Measurements from ENCODE around the gene PGAM2.
"Not testable (repeated sequence)": the region's sequence is repeated elsewhere in the genome, so short reads cannot be mapped to it uniquely, and the experiment has no call there.

The PGAM2 gene

DNA sequence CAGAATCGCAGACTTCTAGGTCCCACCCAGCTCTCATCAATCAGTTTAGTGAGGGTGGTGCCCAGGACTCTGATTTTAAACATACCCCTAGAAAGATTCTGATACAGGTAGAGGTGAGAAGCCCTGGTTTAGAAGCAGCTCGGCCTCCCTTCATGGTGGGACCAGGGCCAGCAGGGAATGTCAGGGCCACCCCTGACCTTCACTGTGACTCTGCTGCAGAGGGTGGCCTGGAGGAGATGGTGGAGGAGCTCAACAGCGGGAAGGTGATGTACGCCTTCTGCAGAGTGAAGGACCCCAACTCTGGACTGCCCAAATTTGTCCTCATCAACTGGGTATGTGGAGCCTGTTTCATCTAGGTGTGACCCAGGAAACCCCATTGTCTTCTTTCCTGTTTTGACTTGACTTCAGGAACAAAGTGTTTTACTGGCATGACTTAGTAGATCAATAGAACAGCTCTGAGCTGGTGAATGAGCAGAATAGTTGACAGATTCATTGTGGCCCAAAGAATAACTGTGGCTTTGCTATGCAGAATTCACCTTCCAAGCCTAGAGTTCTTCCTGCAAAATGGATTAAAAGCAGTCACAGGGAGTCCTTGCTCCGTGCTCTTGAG lies 13.7 kb downstream of the PGAM2 start:
- no peak for DNase-seq (ENCODE audit: low read depth in 2 of 2)

GRCh38 chr7:44050915-44051560 lies 14.3 kb downstream of the PGAM2 start:
- no peak for DNase-seq (ENCODE audit: low read depth in 2 of 2)

DNA sequence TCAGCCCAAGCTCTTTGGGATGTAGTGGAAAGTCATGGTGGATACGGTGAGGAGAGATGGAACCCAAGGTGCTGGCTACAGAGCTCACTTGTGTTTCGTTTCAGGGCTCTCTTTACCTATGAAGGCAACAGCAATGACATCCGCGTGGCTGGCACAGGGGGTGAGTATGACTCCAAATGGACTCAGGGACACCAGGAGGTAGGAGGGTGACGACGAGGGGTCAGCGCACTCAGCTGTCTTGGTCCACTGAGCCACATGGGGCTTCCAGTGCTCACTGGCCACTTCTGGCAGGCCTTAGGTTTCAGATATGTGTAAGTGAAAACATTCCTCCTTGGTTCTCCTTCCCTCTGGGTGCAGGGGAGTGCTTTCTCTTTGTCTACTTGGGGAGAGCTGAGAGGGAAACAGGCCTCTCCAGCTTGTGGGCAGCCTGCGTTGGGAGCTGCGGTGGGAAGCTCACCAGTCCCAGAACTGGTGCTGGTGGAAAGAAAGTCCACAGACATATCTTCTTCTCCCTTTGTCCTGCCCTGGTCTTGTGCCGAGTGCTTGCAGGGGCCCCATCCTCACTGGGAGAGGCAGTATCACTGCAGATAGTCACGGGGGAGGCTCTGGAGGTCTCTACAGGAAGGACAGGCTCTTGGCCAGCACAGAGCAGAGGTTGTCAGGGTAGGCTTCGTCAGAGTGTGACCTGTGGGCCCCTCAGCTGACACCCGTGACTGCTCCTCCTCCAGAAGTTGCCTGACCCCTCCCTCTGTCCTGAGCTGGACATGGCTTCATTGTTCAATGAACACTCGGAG lies 15.0 kb downstream of the PGAM2 start:
- DNase-seq (ENCODE audit: low read depth in 2 of 2) = no peak

GRCh38 chr7:44048031-44048795 lies 17.2 kb downstream of the PGAM2 start:
- no peak for DNase-seq (ENCODE audit: low read depth in 2 of 2)

DNA sequence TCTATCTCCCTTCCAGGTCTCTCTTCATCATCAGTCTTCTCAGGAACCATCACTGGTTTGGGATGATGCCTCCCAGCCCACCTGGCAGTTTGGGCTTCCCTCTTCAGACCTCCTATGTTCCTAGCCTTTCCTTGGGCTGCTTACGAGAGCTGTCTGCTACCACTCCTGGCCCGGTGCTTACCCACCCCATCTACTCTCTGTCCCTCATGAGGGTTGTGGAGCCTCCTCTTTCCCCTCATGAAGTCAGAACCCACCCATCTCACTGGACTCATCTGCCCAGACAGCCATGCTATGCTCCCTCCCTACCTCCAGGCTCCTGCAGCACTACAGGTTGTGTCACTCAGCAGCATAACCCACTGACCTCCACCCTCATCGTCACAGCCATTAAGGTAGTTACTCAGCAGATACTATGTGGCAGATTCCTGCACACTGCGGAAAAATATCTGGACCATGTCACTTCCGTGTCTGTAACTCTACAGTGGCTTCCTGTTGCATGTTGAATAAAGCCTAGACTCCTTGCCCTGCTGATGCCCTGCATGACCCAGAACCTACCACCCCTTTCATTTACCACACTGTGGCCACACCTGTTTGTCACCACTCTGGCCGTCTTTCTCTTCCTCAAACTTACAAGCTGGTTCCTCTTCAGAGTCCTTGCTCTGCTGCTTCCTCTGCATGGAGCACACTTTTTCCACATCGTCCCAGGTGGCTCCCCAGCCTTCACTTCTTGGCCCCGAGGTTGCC lies 18.9 kb downstream of the PGAM2 start:
- DNase-seq (ENCODE audit: low read depth in 2 of 2) = no peak

DNA sequence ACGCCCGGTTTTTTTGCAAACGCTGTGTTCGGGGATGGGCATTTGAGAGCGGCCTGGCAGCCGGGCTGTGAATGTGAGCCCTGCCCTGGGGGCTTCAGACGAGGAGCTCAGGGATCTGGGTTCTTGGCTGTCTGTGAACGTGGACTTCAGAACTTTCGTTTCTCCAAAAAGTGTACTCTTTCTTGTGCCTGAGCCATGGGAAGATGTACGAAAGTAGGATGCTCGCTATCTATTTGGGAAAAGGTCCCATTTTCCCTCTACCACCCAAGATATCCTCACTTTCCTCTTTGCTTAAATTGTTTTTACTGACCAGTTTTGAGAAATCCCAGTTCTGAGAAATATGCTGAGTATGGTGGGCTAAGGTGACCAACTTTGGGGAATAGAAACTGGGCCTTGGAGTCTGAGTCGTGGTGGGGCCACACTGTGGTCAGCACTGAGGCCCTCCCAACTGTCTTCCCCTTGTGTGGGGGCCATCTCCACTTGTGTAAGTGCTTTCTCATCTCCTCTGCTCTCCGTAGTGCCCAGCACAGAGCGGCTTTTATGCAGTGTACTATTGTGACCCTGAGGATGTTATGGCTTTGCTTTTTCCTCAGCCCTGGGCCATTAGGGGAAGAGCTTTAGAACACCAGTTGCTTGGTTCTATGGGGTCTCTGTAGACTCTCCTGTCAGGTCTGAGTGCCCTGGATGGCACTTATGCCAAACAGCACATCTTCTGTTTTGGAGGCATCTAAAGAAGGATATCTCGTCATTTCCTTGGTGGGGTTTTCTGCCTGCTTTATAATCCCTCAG lies 19.9 kb downstream of the PGAM2 start:
- DNase-seq (ENCODE audit: low read depth in 2 of 2) = no peak

- peak; percentile 79 for DNase-seq (ENCODE audit: low read depth in 2 of 2)
These were observed 20.8 kb downstream of the PGAM2 start, which contains the start of gene DBNL for GRCh38 chr7:44044315-44045225. Gene DBNL, plus strand, starts transcription at chr7:44044702. Its CDS starts 36 bp downstream, at chr7:44044738.

GRCh38 chr7:44043902-44044301 lies 21.5 kb downstream of the PGAM2 start:
- no peak for DNase-seq (ENCODE audit: low read depth in 2 of 2)

GRCh38 chr7:44042221-44042620 lies 23.1 kb downstream of the PGAM2 start:
- DNase-seq (ENCODE audit: low read depth in 2 of 2) = no peak

GRCh38 chr7:44040493-44040891 lies 24.9 kb downstream of the PGAM2 start:
- peak; percentile 21 to 28 for DNase-seq (ENCODE audit: low read depth in 2 of 2)

DNA sequence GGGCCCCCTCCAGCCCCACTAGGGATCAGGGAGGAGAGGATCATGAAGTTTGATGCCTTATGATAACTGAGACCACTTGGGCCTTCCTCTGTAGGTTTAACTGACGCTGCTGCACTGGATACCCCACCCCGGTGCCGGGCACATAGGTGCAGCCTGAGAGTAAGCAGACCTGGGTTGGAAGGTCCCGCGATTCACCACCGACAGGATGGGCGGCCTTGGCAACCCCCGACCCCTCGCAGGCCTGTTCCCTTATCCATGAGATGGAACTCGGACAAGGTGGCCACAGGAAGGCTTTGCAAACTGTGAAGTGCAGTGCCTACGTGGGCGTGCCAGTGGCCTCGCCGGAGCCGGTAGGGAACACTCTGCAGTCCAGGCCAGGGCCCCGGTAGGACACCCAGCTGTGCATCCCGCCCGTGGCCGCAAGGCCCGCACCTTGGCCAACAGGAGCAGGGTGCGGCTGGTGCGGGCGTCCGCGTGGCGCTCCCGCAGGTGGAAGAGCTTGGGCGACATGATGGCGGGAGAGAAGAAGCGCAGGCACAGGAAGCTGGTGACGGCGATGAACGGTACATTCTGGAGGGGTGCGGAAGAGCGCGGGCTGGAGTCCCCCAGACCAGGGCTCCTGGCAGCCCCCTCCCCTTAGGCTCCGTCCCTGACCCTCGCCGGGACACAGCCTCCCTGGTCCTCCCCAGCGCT lies 25.4 kb downstream of the PGAM2 start:
- DNase-seq (ENCODE audit: low read depth in 2 of 2) = not testable (repeated sequence)

DNA sequence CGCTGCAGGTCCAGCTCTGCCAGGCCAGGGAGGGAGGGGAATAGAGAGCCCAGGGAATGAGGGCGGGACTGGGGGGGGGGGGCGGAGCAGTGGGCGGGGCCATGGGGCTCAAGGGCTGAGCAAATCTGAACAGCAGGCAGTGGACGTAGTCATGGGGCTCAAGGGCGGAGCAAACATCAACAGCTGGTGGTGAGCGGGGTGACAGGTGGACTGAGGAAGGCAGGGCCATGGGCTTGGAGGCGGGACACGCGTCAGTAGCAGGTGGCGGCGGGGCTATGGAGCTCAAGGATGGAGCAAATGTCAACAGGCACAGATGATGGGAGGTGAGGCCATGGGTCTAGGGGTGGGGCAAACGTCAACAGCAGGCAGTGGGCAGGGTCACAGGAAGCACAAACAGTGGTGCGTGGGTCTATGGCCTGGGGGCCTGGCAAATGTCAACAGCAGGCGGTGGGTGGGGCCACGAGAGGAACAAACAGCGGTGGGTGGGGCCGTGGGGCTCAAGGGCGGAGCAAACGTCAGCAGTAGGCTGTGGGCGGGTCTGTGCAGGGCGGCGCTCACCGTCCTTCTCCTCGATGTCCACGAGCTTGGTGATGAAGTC lies 26.3 kb downstream of the PGAM2 start:
- peak; percentile 56 to 79 for DNase-seq (ENCODE audit: low read depth in 2 of 2)

DNA sequence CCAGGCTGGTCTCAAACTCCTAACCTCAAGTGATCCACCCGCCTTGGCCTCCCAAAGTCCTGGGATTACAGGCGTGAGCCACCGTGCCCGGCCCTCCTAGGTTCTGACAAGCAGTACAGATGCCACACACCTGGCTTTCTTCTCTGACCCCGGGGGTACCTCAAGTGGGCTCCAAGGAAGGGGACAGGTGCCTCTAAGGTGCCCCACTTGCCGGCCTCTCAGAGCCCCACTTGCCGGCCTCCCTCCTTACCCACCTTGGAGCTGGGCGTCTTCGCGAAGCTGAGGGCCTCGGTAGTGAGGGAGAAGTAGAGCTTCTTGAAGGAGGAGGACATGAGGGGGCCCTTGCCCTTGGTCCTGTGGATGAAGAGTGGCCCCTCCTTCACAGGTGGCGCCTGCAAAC lies 26.8 kb downstream of the PGAM2 start:
- DNase-seq (ENCODE audit: low read depth in 2 of 2) = not testable (repeated sequence)

DNA sequence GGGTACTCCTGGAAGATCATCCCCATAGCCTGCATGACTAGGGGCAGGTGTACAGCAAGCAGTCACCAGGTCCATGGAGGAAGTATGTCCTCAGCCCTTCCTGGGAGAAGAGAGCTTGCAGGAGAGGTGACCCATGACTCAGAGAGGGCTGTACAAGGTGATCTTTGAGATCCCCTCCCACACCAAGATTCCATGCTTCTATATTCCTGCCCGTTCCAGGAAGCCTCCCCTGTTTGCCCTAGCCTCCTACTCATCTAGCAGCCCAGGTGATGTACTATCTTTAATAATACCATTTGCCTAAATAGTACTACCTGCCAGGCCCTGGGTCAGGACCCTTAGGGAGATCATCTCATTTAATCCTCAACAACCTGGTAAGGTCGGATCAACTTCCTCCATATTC lies 27.4 kb downstream of the PGAM2 start:
- not testable (repeated sequence) for DNase-seq (ENCODE audit: low read depth in 2 of 2)

DNA sequence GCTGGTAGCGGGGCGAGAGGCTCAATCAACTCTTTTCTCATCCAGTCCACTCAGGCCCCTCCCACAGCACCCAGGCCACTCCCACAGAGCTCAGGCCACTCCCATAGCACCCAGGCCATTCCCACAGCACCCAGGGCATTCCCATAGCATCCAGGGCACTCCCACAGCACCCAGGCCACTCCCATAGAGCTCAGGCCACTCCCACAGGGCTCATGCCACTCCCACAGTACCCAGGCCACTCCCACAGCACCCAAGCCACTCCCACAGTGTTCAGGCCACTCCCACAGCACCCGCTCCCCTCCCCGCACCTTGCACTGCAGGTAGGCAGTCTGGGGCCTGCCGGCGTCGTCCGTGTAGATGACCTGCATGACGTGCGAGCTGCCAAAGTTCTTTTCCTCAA lies 29.0 kb downstream of the PGAM2 start:
- DNase-seq (ENCODE audit: low read depth in 2 of 2) = not testable (repeated sequence)

DNA sequence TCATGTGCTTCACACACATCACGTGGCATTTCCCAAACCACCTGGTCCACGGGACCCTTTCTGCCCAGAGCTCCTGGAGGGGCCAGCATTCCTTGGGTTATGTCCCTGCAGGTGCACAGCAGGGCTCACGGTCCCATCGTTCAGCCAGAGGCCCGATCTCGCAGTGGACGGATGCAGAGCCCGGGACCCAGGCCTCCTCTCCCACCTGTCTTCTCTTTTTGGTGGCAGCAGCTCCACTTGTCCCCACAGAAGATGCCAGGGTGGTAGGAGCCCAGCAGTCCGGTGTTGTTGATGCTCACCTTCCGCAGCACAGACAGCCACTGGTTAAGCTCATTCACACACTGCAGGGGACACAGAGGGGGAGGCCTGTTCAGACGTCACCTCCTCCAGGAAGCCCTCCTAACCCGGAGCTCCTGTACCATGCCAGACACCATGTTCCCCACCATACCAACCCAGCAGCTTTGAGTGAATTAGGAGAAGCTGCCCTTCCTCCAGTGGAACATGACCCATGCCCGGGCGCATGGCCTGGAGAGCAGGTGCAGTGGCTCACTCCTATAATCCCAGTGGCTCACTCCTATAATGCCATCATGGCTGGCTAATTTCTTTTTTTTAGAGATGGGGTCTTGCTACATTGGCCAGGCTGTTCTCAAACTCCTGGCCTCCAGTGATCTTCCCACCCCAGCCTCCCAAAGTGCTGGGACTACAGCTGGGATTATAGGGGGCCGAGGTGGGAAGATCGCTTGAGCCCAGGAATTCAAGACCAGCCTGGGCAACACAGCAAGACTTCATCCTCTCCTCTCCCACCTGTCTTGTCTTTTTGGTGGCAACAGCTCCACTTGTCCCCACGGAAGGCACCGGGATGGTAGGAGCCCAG lies 31.2 kb downstream of the PGAM2 start:
- not testable (repeated sequence) for DNase-seq (ENCODE audit: low read depth in 2 of 2)

DNA sequence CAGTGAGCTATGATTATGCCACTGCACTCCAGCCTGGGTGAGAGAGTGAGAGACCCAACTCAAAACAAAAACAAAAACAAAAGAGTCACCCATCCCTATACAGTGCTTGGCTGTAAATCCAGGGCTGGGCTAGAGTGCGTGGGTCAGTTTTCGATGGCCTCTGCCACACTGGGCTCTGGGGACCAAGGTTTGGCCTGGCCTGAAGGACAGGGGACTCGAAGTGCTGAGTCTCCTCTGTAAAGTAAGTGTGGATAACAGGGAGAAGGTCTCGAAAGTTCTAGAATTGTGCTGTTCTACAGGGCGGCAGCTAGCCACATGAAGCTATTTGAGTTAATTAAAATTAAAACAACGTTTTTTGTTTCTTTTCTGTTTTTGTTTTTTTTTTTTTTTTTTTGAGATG lies 33.3 kb downstream of the PGAM2 start:
- not testable (repeated sequence) for DNase-seq (ENCODE audit: low read depth in 2 of 2)

Data from activated CD8-positive, alpha-beta memory T cell treated with anti-CD3 and anti-CD28 coated beads for 4 hours (primary cell).